ENCODE data around the gene VSTM2L.

Gene VSTM2L

DNA sequence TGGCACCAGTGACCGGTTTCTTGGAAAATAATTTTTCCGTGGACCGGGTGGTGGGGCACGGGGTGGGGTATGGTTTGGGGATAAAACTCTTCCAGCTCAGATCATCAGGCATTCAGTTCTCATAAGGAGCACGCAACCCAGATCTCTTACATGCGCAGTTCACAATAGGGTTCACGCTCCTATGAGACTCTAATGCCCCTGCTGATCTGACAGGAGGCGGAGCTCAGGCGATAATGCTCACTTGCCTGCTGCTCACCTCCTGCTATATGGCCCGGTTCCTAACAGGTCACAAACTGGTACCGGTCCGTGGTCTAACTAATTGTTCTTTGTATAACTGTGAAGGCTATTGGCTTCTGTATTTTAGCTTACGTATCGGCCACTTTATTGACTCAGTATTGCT, 51.7 kb downstream of the VSTM2L start (continued):
- no peak for TF ChIP-seq PPARA (CRISPR knock-in tag; IDR thresholded peaks at IDR 0.05; ENCODE audit: borderline replicate concordance)
- no peak for TF ChIP-seq ARNTL (CRISPR knock-in tag; IDR thresholded peaks at IDR 0.05; ENCODE audit: borderline replicate concordance, low read depth)

GRCh38 chr20:37955511-37955910, 52.6 kb downstream of the VSTM2L start:
- no peak for ATAC-seq
- no peak for TF ChIP-seq ZC3H10 (CRISPR knock-in tag; IDR thresholded peaks at IDR 0.05)
- TF ChIP-seq ZNF70 (CRISPR knock-in tag; IDR thresholded peaks at IDR 0.05), result no peak

DNA sequence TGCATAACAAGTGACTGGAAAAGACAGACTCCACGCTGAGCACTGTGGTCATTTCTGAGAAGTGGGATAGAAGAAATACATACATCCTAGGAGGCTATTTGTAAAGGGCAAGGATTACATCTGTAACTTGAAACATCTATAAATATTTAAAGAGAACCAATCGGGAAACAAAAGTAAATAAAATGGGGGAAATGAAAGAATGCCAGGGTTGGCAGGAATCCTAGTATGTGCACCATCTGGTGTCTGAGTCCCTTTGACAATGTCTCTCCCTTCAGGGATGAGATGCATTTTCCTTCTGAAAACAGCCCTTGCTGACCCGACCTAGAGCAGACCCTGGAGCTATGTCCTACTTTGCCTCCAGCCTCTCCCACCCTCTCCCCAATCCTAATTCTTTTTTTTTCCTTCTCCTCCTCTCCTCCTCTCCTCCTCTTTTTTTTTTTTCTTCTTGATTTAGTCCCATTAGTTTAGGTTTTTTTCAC, 53.2 kb downstream of the VSTM2L start:
- ATAC-seq, result 0 out of 3 replicates have a peak, but pooled peaks have one; percentile 27
- no peak for TF ChIP-seq TSHZ2 (CRISPR knock-in tag; IDR thresholded peaks at IDR 0.05)
- TF ChIP-seq, protein P1, sequence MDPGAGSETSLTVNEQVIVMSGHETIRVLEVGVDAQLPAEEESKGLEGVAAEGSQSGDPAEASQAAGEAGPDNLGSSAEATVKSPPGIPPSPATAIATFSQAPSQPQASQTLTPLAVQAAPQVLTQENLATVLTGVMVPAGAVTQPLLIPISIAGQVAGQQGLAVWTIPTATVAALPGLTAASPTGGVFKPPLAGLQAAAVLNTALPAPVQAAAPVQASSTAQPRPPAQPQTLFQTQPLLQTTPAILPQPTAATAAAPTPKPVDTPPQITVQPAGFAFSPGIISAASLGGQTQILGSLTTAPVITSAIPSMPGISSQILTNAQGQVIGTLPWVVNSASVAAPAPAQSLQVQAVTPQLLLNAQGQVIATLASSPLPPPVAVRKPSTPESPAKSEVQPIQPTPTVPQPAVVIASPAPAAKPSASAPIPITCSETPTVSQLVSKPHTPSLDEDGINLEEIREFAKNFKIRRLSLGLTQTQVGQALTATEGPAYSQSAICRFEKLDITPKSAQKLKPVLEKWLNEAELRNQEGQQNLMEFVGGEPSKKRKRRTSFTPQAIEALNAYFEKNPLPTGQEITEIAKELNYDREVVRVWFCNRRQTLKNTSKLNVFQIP (CRISPR knock-in tag; IDR thresholded peaks at IDR 0.05; ENCODE audit: borderline replicate concordance, low read depth), result no peak
- TF ChIP-seq ZNF70 (CRISPR knock-in tag; IDR thresholded peaks at IDR 0.05), result no peak
- TF ChIP-seq TCF4 (CRISPR knock-in tag; IDR thresholded peaks at IDR 0.05; ENCODE audit: borderline replicate concordance), result no peak
- no peak for TF ChIP-seq CSRNP3 (CRISPR knock-in tag; IDR thresholded peaks at IDR 0.05)
- no peak for TF ChIP-seq BACH2 (CRISPR knock-in tag; IDR thresholded peaks at IDR 0.05; ENCODE audit: borderline replicate concordance)
- no peak for TF ChIP-seq ZFP30 (CRISPR knock-in tag; IDR thresholded peaks at IDR 0.05)
- no peak for TF ChIP-seq PPARA (CRISPR knock-in tag; IDR thresholded peaks at IDR 0.05; ENCODE audit: borderline replicate concordance)
- TF ChIP-seq PATZ1 (CRISPR knock-in tag; IDR thresholded peaks at IDR 0.05; ENCODE audit: borderline replicate concordance), result no peak
- no peak for TF ChIP-seq SNAI2 (CRISPR knock-in tag; IDR thresholded peaks at IDR 0.05)
- TF ChIP-seq CSDC2 (CRISPR knock-in tag; IDR thresholded peaks at IDR 0.05), result no peak
- TF ChIP-seq ISL1 (CRISPR knock-in tag; IDR thresholded peaks at IDR 0.05), result no peak
- no peak for TF ChIP-seq TOX (CRISPR knock-in tag; IDR thresholded peaks at IDR 0.05; ENCODE audit: borderline replicate concordance)
- TF ChIP-seq RARB (CRISPR knock-in tag; IDR thresholded peaks at IDR 0.05), result no peak
- no peak for TF ChIP-seq ZFP3 (CRISPR knock-in tag; IDR thresholded peaks at IDR 0.05)
- no peak for TF ChIP-seq ARNTL (CRISPR knock-in tag; IDR thresholded peaks at IDR 0.05; ENCODE audit: borderline replicate concordance, low read depth)
- no peak for TF ChIP-seq ZNF8 (CRISPR knock-in tag; IDR thresholded peaks at IDR 0.05)
- TF ChIP-seq, protein P2, sequence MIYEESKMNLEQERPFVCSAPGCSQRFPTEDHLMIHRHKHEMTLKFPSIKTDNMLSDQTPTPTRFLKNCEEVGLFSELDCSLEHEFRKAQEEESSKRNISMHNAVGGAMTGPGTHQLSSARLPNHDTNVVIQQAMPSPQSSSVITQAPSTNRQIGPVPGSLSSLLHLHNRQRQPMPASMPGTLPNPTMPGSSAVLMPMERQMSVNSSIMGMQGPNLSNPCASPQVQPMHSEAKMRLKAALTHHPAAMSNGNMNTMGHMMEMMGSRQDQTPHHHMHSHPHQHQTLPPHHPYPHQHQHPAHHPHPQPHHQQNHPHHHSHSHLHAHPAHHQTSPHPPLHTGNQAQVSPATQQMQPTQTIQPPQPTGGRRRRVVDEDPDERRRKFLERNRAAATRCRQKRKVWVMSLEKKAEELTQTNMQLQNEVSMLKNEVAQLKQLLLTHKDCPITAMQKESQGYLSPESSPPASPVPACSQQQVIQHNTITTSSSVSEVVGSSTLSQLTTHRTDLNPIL (CRISPR knock-in tag; IDR thresholded peaks at IDR 0.05; ENCODE audit: low read depth), result no peak
- no peak for TF ChIP-seq ESRRG (CRISPR knock-in tag; IDR thresholded peaks at IDR 0.05)
